ENCODE measurements around the gene KLHDC1. TPM values are rescaled to one million over a fixed set of nuclear protein-coding genes. Genes with fewer than 3 reads are reported as not detected.
"Not testable (repeated sequence)": the region's sequence is repeated elsewhere in the genome, so short reads cannot be mapped to it uniquely, and the experiment has no call there.

Gene KLHDC1
- total RNA-seq, 1 experiment from 2014 or later: 0.56 TPM

DNA sequence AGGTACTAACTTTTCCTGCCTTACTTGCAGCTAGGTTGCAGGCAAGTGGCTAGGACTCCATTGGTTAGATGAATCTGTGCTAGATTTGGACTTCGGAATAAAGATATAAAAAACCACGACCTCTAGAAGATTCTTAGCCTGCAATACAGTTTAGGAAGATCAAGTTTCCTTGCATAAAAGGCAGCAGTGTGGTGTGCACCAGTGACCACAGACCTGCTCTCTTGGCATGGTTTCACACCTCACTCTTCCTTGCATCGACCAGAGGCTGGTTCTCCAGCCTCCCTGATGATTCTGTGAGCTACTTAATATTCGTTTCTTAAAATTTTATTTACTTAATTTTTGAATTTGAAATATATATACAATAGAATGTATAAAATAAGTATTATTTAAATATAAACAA is 9.8 kb downstream of the KLHDC1 start:
- no peaks in the 10 kb centered on the region for H3K27me3 ChIP-seq
- DNase-seq: no peak

DNA sequence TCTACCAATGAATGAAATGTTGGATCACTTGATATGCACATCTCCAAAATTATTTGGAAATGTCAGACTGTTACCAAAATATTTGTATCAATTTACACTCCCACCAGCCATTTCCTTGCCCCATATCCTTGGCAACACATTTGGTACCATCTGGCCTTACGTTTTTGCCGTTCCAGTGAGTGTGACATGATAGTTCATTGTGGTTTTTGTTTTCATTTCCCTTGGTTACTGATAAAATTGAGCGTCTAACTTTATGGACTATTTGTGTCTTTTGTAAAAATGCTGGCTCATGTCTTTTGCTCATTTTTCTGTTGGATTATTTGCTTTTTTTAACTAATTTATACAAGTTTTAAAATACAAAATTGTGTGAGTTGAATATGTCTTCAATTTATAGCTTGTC is 11.0 kb downstream of the KLHDC1 start:
- DNase-seq: no peak
- H3K9me3 ChIP-seq: no peaks in the 10 kb centered on the region
- no peaks in the 10 kb centered on the region for H3K27me3 ChIP-seq
- H3K4me3 ChIP-seq: no peak overlapping the region
- no peaks in the 10 kb centered on the region for H3K36me3 ChIP-seq

More for the DNA sequence above, 9.8 kb downstream of the KLHDC1 start:
- Histone ChIP-seq H3K4me3 (no peak overlapping the region), H3K36me3 (no peaks in the 10 kb centered on the region), H3K9me3 (no peaks in the 10 kb centered on the region)

DNA sequence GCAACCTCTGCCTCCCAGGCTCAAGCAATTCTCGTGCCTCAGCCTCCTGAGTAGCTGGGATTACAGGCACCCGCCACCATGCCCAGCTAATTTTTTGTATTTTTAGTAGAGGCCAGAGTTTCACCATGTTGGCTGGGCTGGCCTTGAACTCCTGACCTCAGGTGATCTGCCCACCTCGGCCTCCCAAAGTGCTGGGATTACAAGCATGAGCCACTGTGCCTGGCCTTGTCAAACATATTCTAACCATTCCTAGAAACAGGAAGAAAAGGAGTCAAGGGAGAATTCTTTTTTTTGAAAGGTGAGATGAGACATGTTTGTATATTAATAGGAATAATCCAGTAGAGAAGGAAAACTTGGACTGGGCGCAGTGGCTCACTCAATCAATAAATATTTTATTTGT is 11.6 kb downstream of the KLHDC1 start:
- H3K36me3 ChIP-seq, H3K4me3 ChIP-seq, DNase-seq, H3K9me3 ChIP-seq, H3K27me3 ChIP-seq: not testable (repeated sequence)

DNA sequence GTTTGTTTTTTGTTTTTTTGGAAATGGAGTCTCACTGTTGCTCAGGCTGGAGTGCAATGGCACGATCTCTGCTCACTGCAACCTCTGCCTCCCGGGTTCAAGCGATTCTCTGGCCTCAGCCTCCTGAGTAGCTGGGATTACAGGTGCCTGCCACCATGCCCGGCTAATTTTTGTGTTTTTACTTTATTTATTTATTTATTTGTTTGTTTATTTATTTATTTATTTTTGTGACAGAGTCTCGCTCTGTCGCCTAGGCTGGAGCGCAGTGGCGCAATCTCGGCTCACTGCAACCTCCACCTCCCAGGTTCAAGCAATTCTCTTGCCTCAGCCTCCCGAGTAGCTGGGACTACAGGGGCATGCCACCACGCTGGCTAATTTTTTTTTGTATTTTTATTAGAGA is 18.1 kb downstream of the KLHDC1 start:
- not testable (repeated sequence) for H3K4me3 ChIP-seq, H3K36me3 ChIP-seq, H3K9me3 ChIP-seq, H3K27me3 ChIP-seq, DNase-seq

DNA sequence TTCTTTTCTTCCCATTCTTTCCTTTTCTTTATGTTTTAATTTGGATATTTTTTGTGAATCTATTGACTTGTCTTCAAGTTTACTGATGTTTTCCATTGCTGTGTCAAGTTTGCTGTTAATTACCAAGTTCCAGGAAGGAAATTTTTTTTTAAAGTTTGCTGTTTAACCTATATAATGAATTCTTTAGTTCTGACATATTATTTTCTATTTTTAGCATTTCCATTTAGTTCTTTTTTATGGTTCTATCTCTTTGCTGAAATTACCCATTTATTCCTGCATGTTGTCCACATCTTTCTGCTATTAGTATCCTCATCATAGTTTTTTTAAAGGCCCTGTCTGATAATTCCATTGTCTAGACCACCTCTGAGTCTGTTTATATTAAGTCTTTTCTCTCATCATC is 27.8 kb downstream of the KLHDC1 start:
- no peak for DNase-seq
- H3K9me3 ChIP-seq: no peaks in the 10 kb centered on the region
- H3K27me3 ChIP-seq: no peaks in the 10 kb centered on the region
- no peak overlapping the region for H3K4me3 ChIP-seq
- H3K36me3 ChIP-seq: no peaks in the 10 kb centered on the region

DNA sequence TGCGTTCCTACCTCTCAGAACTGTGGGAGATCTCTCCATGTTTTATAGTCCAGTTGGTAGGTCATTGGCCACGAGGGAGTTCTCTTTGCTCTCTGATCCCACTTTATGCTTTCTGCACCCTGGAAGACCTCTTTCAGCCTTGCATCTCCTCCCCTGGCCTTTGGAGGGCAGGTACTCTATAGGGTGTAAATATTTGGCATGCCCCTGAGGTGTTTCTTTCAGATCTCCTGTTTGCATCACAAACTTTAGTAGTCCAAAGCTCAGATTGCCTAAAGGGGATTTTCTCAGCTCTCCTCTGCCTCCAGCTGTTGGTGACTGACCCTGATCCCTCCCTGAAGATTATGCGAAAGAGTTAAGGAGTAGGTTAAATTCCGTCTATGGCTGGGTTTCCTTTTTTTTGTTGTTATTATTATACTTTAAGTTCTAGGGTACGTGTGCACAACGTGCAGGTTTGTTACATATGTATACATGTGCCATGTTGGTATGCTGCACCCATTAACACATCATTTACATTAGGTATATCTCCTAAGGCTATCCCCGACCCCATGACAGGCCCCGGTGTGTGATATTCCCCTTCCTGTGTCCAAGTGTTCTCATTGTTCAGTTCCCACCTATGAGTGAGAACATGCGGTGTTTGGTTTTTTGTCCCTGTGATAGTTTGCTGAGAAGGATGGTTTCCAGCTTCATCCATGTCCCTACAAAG is 29.0 kb downstream of the KLHDC1 start:
- not testable (repeated sequence) for H3K36me3 ChIP-seq, H3K4me3 ChIP-seq, H3K27me3 ChIP-seq, DNase-seq, H3K9me3 ChIP-seq

DNA sequence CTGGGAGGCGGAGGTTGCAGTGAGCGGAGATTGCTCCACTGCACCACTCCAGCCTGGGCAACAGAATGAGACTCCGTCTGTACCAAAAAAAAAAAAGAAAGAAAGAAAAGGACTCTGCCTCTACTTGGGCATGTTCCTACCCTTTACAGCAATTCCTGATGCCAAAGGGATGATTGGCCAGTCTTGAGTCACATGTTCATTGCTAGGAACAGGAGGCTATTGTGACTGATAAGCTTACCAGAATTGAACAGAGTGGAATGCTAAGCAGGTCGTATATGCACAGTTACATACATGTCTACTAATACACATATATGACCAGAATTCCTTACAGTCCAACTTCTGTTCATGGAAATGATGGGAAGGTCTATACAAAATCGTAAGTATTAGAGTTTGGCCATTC is 34.3 kb downstream of the KLHDC1 start:
- no peaks in the 10 kb centered on the region for H3K9me3 ChIP-seq
- no peaks in the 10 kb centered on the region for H3K27me3 ChIP-seq
- H3K36me3 ChIP-seq: no peaks in the 10 kb centered on the region
- no peak for DNase-seq
- H3K4me3 ChIP-seq: no peak overlapping the region

DNA sequence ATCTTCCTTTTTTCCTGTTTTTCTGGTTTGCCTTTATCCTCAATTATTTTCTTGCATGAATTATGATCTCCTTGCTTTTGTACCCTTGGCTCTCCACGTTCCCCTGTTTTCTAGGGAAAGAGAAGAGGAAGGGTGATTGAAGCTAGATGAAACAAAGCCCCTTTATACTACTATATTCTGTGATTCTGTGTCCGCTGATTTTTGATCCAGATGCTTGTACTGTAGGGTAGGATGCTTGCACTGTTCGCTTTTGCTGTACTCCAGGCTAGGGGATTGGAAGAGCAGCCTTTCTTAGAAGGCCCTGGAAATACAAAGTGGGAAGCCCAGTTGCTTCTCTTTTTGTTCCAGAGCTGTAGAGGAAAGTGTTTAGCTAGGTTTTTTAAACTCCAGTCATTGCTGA is 40.0 kb downstream of the KLHDC1 start:
- Histone ChIP-seq H3K36me3 (no peaks in the 10 kb centered on the region), H3K4me3 (no peak overlapping the region), H3K27me3 (no peaks in the 10 kb centered on the region), H3K9me3 (no peaks in the 10 kb centered on the region)
- DNase-seq: no peak

DNA sequence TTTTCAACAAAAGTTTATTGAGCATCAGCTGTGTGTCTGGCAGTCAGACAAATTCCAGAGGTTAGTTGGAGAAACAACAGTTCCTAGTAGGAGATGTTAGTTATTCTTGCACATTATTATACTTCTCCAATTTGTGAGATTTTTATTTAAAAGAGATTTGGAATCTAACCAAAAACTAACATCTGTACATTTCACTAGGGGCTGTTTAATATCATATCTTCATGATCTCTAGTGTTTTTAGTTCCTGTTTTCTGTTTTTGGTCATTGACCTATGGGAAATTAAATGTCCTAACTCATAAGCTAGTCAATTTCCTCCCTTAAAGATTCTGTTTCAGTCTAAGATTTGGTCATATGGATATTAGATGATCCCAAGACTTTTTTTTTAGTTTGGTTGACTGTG is 40.9 kb downstream of the KLHDC1 start:
- H3K9me3 ChIP-seq: no peaks in the 10 kb centered on the region
- H3K4me3 ChIP-seq: no peak overlapping the region
- no peaks in the 10 kb centered on the region for H3K36me3 ChIP-seq
- no peaks in the 10 kb centered on the region for H3K27me3 ChIP-seq
- DNase-seq: no peak

DNA sequence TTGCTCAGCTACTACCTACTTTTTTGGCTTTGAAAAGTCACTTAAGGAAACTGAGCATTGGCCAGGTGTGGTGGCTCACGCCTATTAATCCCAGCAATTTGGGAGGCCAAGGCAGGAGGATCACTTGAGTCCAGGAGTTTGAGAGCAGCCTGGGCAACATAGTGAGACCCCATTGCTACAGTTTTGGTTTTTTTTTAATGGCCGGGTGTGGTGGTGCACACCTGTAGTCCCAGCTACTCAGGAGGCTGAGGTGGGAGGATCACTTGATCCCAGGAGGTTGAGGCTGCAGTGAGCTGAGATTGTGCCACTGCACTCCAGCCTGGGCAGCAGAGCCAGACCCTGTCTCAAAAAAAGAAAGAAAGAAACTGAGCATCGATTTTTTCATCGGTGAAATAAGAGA is 42.7 kb downstream of the KLHDC1 start:
- H3K36me3 ChIP-seq, H3K27me3 ChIP-seq, H3K9me3 ChIP-seq, H3K4me3 ChIP-seq, DNase-seq: not testable (repeated sequence)

DNA sequence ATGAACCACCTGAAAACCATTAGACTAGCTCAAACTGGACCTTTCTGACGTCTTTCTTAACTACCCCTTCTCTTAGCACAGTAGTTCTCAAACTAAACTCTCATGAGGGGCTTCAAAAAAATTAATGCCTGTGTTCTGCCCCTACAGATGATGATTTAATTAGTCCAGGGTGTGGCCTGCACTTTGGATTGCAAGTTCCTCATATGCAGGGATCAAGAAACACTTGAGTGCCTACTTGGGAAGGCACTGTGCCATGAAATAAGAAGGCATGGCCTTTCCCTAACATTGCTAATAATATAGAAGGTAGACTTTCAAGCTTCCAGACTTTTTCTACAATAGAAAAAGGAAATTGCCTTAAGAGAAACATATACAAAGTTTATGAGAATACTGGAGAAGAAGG is 52.3 kb downstream of the KLHDC1 start:
- Histone ChIP-seq H3K9me3 (no peaks in the 10 kb centered on the region), H3K36me3 (no peaks in the 10 kb centered on the region), H3K4me3 (no peak overlapping the region), H3K27me3 (no peaks in the 10 kb centered on the region)
- DNase-seq: no peak

DNA sequence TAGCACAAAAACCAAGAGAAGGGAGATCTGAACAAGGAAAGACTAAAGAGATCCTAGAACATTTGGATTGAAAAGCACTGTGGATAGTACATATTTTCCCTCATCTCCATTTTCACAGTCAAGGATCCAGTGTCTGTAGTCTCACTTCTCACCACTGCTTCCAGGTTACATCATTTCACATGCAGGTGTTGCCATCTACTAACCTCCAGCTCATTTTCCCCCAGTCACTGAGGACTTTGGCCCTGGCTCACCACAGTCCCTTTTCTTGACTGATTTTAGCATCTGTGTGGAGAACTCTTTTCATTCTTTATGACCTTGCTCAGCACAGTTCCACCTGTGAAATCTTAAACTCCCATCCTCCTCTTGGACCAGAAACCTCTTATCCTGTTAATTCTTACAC is 53.6 kb downstream of the KLHDC1 start:
- not testable (repeated sequence) for H3K9me3 ChIP-seq, DNase-seq, H3K4me3 ChIP-seq, H3K27me3 ChIP-seq, H3K36me3 ChIP-seq

DNA sequence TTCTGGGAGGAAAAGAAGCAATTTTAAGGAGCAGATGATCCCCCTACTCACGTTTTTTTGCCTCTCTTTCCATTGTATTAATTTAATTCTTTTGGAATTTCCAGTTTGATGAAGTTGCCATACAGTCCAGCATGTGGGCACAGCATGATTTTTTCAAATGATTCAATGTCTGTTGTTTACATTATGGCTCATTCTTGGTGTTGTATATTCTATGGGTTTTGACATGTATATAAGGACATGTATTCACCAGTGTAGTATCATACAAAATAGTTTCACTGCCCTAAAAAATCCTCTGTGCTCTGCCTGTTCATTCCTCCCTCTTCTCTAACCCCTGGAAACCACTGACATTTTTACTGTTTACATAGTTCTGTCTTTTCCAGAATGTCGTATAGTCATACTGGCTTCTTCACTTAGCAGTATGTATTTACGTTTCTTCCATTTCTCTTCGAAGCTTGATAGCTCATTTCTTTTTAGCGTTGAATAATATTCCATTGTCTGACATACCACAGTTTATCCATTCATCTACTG is 61.7 kb downstream of the KLHDC1 start:
- Histone ChIP-seq H3K36me3 (no peaks in the 10 kb centered on the region), H3K4me3 (no peak overlapping the region)
- no peak for DNase-seq

DNA sequence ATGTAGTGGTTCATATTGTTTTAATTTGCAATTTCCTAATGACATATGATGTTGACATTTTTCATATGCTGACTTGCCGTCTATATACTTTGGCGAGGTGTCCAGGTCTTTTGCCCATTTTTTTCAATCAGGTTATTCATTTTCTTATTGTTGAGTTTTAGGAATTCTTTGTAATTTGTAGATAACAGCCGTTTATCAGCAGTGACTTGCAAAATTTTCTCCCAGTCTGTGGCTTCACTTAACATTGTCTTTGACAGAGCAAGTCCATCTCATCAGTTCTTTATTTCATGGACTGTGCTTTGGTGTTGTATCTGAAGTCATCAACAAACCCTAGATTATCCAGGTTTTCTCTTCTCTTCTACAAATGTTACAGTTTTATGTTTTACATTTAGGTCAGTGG is 62.5 kb downstream of the KLHDC1 start:
- peaks cover 3% of the 10 kb centered on the region for H3K27me3 ChIP-seq
- no peaks in the 10 kb centered on the region for H3K9me3 ChIP-seq
- H3K36me3 ChIP-seq: no peaks in the 10 kb centered on the region
- H3K4me3 ChIP-seq: no peak overlapping the region
- no peak for DNase-seq

More for the DNA sequence above, 61.7 kb downstream of the KLHDC1 start:
- no peaks in the 10 kb centered on the region for H3K27me3 ChIP-seq
- H3K9me3 ChIP-seq: no peaks in the 10 kb centered on the region

DNA sequence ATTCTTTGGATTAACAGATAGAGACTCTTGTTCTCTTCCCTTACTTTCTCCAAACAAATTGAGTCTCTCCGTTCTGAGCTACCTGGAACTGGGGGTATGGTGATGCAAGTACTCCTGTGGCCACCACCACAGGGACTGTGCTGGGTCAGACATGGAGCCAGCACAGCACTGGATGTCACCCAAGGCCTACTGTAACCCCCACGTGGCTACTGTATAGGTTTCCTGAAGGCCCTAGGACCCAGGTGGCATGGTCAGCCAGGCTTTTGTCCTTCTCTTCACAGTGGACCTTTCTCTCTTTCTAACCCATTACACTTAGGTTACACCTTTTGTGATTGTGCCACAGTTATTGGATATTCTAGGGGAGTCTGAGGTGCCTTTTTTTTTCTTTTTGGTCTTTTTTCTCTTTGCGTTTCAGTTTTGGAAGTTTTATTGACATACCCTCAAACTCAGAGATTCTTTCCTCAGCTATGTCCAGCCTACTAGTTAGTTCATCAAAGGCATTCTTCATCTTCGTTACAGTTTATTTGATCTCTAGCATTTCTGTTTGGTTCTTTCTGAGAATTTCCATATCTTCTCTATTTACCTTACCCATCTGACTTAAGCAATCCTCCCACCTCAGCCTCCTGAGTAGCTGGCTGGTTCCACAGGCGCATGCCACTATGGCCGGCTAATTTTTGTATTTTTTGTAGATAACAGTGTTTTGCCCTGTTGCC is 69.1 kb downstream of the KLHDC1 start:
- H3K4me3 ChIP-seq: no peak overlapping the region
- peaks cover 3% of the 10 kb centered on the region for H3K27me3 ChIP-seq
- no peaks in the 10 kb centered on the region for H3K36me3 ChIP-seq
- DNase-seq: no peak
- H3K9me3 ChIP-seq: no peaks in the 10 kb centered on the region

DNA sequence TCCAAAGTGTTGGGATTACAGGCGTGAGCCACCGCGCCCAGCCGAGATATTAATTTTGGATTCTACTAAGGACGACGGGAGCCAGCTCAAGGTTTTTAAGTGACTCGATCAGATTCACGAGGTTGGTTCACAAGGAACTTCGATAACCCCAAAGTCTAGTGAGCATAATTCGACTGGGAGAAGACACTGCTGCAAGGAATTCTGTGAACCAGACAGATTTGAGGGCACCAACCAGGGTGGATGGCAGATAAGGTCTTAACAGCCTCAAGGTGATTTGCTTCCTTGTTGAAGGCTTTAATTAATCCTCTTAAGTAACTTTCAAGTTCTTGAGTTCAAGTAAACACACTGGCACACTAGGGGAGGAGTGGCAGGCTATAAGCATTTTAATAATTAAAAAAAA is 73.9 kb downstream of the KLHDC1 start:
- peak overlapping the region; percentile 78 for H3K4me3 ChIP-seq
- no peaks in the 10 kb centered on the region for H3K36me3 ChIP-seq
- H3K27me3 ChIP-seq: no peaks in the 10 kb centered on the region
- DNase-seq: no peak
- H3K9me3 ChIP-seq: no peaks in the 10 kb centered on the region

DNA sequence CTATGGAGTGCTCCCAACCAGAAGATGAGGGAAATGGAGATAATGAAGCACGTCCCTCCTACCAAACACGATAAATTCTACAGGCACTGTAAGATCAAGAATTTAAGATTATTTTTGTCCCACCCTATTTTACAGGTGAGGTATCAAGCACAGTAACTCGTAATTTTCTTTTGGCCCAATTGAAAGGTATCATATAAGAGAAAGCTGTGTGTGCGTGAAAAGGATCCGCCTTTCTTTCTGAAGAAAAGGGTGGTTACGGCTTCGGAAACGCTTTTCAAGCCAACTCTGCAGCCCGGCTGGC is 74.3 kb downstream of the KLHDC1 start:
- DNase-seq: no peak
- H3K36me3 ChIP-seq: no peaks in the 10 kb centered on the region
- H3K4me3 ChIP-seq: peak overlapping the region; percentile 78
- H3K9me3 ChIP-seq: no peaks in the 10 kb centered on the region
- H3K27me3 ChIP-seq: no peaks in the 10 kb centered on the region

DNA sequence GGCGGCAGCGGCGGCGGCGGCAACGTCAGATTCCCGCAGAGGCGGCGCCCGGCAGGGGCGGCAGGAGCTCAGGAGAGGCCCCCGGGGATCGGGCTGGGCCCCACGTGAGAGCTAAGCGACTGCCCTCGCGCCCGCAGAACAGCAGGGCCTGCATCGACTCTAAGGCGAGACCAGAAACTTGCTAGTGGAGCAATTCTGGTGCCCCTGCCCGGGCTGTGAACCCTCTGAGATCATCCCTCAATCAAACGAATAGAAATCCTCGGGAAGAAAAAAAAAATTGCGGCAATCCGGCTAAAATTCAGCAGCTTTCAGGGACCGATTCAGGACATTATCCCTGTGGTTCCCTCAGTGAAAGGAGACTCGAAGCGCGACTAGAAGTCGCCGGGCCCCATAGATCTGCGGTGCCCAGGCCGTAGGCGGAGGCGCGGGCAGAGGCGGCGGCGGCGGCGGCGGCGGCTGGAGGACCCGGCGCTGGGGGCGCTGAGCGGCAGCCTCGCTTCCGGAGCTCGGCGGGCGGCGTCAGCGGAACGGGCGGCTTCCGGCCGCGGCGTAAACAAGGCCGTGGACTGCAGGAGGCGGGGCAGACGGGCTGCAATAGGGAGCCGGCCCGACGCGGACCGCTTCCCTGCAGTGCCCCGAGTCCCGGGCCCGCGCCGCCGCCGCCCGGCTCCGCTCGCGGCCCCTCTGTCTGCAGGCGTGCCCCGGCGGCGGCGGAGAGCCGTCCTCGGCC is 74.8 kb downstream of the KLHDC1 start, which contains the start of gene KLHDC2:
TSS of gene KLHDC2 (plus strand) at position 583 of the 730 bp plus-strand sequence. CDS start 316 bp downstream, outside the sequence.
- H3K9me3 ChIP-seq: no peaks in the 10 kb centered on the region
- H3K36me3 ChIP-seq: no peaks in the 10 kb centered on the region
- H3K27me3 ChIP-seq: no peaks in the 10 kb centered on the region
- peak; percentile 87 for DNase-seq
- peak within 1 kb of the TSS; percentile 78 for H3K4me3 ChIP-seq

All from MG63 (cell line).